Neural cell (in vitro differentiated cells): Measurements from ENCODE around the gene TKTL2. TPM values are rescaled to one million over a fixed set of nuclear protein-coding genes. Genes with fewer than 3 reads are reported as not detected.

Experiments used
- H2AFZ ChIP-seq: fragments of 200-600, 300-800 bp; sonication (generic), shearing (Covaris generic); 2 replicates; pipeline ENCODE4 v1.6.0; 2014; ENCODE audit warnings: low read depth, mild to moderate bottlenecking, antibody characterized with exemption, low read length, moderate library complexity
- H3F3A ChIP-seq: fragments of 200-600 bp; shearing (Covaris generic); 2 replicates; pipeline ENCODE4 v1.6.1; 2016; ENCODE audit warnings: mild to moderate bottlenecking, moderate library complexity, mixed read lengths, antibody characterized with exemption, low read length; ENCODE audit not compliant: insufficient read depth, poor library complexity, severe bottlenecking
- H3K27ac ChIP-seq: fragments of 200-600, 300-800 bp; sonication (generic), shearing (Covaris generic); 2 replicates; pipeline ENCODE4 v1.5.1; 2014; ENCODE audit warnings: mild to moderate bottlenecking, low read length, moderate library complexity
- H3K27me3 ChIP-seq: fragments of 300-800, 200-600 bp; sonication (generic), shearing (Covaris generic); 2 replicates; pipeline ENCODE4 v1.6.0; 2014; ENCODE audit warnings: mild to moderate bottlenecking, low read depth, low read length, moderate library complexity; ENCODE audit not compliant: insufficient read depth
- H3K36me3 ChIP-seq: fragments of 300-800, 200-600 bp; sonication (generic), shearing (Covaris generic); 2 replicates; pipeline ENCODE4 v1.5.1; 2014; ENCODE audit warnings: mild to moderate bottlenecking, antibody characterized with exemption, low read length, moderate library complexity; ENCODE audit not compliant: insufficient read depth
- H3K4me2 ChIP-seq: fragments of 300-800, 200-600 bp; sonication (generic), shearing (Covaris generic); 2 replicates; pipeline ENCODE4 v1.6.0; 2014; ENCODE audit warnings: mild to moderate bottlenecking, low read length
- H3K4me3 ChIP-seq: fragments of 300-800, 200-600 bp; sonication (generic), shearing (Covaris generic); 2 replicates; pipeline ENCODE4 v1.5.1; 2014; ENCODE audit warnings: mild to moderate bottlenecking, low read length, moderate library complexity
- H3K79me2 ChIP-seq: fragments of 200-600 bp; shearing (Covaris generic); replicated peaks from 2 replicates; pipeline ENCODE4 v1.6.0; 2014; ENCODE audit warnings: mild to moderate bottlenecking, low read length, moderate library complexity; ENCODE audit not compliant: insufficient read depth
- H3K9ac ChIP-seq: fragments of 300-800, 200-600 bp; sonication (generic), shearing (Covaris generic); 2 replicates; pipeline ENCODE4 v1.6.1; 2016; ENCODE audit warnings: mild to moderate bottlenecking, low read length, mixed read lengths
- H3K9me2 ChIP-seq: fragments of 200-600 bp; shearing (Covaris generic); 2 replicates; pipeline ENCODE4 v1.6.1; 2016; ENCODE audit warnings: mild to moderate bottlenecking, low read length, mixed read lengths; ENCODE audit not compliant: insufficient read depth
- H3K9me3 ChIP-seq: fragments of 200-600, 300-800 bp; sonication (generic), shearing (Covaris generic); 2 replicates; pipeline ENCODE4 v1.6.1; 2016; ENCODE audit warnings: mild to moderate bottlenecking, mixed run types, low read length, moderate library complexity, mixed read lengths
- H4K20me1 ChIP-seq: fragments of 200-600 bp; shearing (Covaris generic); 2 replicates; pipeline ENCODE4 v1.6.1; 2016; ENCODE audit warnings: mild to moderate bottlenecking, mixed run types; ENCODE audit not compliant: insufficient read depth
- CTCF ChIP-seq: fragments of 450-650 bp; IDR thresholded peaks from 2 replicates; pipeline ENCODE4 v1.5.1; 2014; ENCODE audit warnings: antibody characterized with exemption, mild to moderate bottlenecking, moderate library complexity; ENCODE audit not compliant: poor library complexity, severe bottlenecking
- EP300 ChIP-seq: fragments of 450-650 bp; conservative IDR thresholded peaks from 2 replicates; pipeline ENCODE4 v1.6.1; 2014; ENCODE audit warnings: antibody characterized with exemption, mild to moderate bottlenecking, moderate library complexity; ENCODE audit not compliant: poor library complexity, severe bottlenecking
- EZH2 ChIP-seq: fragments of 200-600, 300-800 bp; shearing (Covaris generic), sonication (generic); IDR thresholded peaks from 2 replicates; pipeline ENCODE4 v1.6.1; 2014; ENCODE audit warnings: antibody characterized with exemption, low read length, borderline replicate concordance, mild to moderate bottlenecking; ENCODE audit not compliant: insufficient read depth, poor library complexity, severe bottlenecking
- MXI1 ChIP-seq: fragments of 450-650 bp; conservative IDR thresholded peaks from 2 replicates; pipeline ENCODE4 v1.6.1; 2014; ENCODE audit warnings: antibody characterized with exemption, mild to moderate bottlenecking; ENCODE audit not compliant: poor library complexity, severe bottlenecking
- POLR2AphosphoS5 ChIP-seq: IDR thresholded peaks from 2 replicates; pipeline ENCODE4 v1.6.1; 2012
- RAD21 ChIP-seq: fragments of 450-650 bp; conservative IDR thresholded peaks from 2 replicates; pipeline ENCODE4 v1.6.1; 2014; ENCODE audit warnings: antibody characterized with exemption, mild to moderate bottlenecking, moderate library complexity
- REST ChIP-seq: IDR thresholded peaks from 2 replicates; pipeline ENCODE4 v1.6.1; 2012; ENCODE audit warnings: borderline replicate concordance
- SMC3 ChIP-seq: fragments of 450-650 bp; conservative IDR thresholded peaks from 2 replicates; pipeline ENCODE4 v1.6.1; 2014; ENCODE audit warnings: antibody characterized with exemption, mild to moderate bottlenecking, moderate library complexity; ENCODE audit not compliant: poor library complexity
- TAF1 ChIP-seq: IDR thresholded peaks from 2 replicates; pipeline ENCODE4 v1.6.1; 2012; ENCODE audit warnings: low read depth
- polyA plus RNA-seq: library from polyadenylated mRNA; depleted of rRNA; stranded (reverse); fragments of >200 nt; gene quantifications from 2 replicates; pipeline ENCODE4 v1.2.3, GENCODE V29; 2014

TKTL2 gene
- polyA plus RNA-seq, 1 donor from 2014 or later, result 0.42 TPM

GRCh38 chr4:163505374-163505773, 31.8 kb upstream of the TKTL2 start:
- no peak overlapping the region for H3K4me2 ChIP-seq
- no peaks in the 10 kb centered on the region for H3F3A ChIP-seq
- TF ChIP-seq MXI1 (no peak), POLR2AphosphoS5 (no peak), EP300 (no peak), SMC3 (no peak), REST (no peak), TAF1 (no peak), CTCF (no peak), RAD21 (no peak), EZH2 (no peak)
- H3K27ac ChIP-seq, result no peak overlapping the region
- H3K9me3 ChIP-seq, result no peaks in the 10 kb centered on the region
- H3K9me2 ChIP-seq, result no peaks in the 10 kb centered on the region
- H3K27me3 ChIP-seq, result no peaks in the 10 kb centered on the region
- no peak overlapping the region for H3K4me3 ChIP-seq
- peaks cover 16% of the 10 kb centered on the region for H3K79me2 ChIP-seq
- no peak overlapping the region for H2AFZ ChIP-seq
- no peaks in the 10 kb centered on the region for H4K20me1 ChIP-seq
- H3K36me3 ChIP-seq, result no peaks in the 10 kb centered on the region
- no peak overlapping the region for H3K9ac ChIP-seq

GRCh38 chr4:163500586-163500985, 27.0 kb upstream of the TKTL2 start:
- Histone ChIP-seq H2AFZ (no peak overlapping the region), H3K27me3 (no peaks in the 10 kb centered on the region), H3K4me3 (no peak overlapping the region), H3F3A (no peaks in the 10 kb centered on the region), H3K9me3 (no peaks in the 10 kb centered on the region), H3K9me2 (no peaks in the 10 kb centered on the region), H3K27ac (no peak overlapping the region), H4K20me1 (no peaks in the 10 kb centered on the region), H3K36me3 (no peaks in the 10 kb centered on the region), H3K4me2 (no peak overlapping the region), H3K9ac (no peak overlapping the region), H3K79me2 (peaks cover 46% of the 10 kb centered on the region)
- TF ChIP-seq POLR2AphosphoS5, result no peak
- TF ChIP-seq REST, result no peak
- no peak for TF ChIP-seq CTCF
- TF ChIP-seq RAD21, result no peak
- no peak for TF ChIP-seq EZH2
